Activated CD8-positive, alpha-beta memory T cell treated with anti-CD3 and anti-CD28 coated beads, Interleukin-2, amount 50 U/mL, for 48 hours (primary cell): ENCODE data around the gene HTN3.
"Not testable (repeated sequence)": the region's sequence is repeated elsewhere in the genome, so short reads cannot be mapped to it uniquely, and the experiment has no call there.

Experiments
- DNase-seq: peaks from one replicate; pipeline ENCODE4 v3.0.0-alpha.2; 2020

HTN3 gene

DNA sequence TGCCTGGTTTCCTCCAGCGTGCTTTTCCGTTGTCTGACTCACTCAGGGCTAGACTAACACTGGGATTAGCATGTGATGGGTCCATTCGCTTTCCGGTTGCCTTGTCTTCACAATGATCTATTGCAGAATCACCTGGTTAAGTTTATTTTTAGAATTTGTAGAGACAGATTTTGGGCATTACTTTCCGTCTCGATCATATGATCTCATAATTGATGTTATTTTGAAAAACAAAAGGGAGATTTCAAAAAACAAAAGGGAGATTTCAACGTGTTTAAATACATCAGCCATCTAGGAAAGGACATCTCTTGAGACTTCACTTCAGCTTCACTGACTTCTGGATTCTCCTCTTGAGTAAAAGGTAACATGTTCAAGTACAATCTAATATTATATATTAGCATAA, at the start of gene HTN3:
TSS of gene HTN3 (plus strand) at position 301 of the 400 bp plus-strand sequence. CDS start 2,282 bp downstream, outside the sequence.
- not testable (repeated sequence) for DNase-seq

DNA sequence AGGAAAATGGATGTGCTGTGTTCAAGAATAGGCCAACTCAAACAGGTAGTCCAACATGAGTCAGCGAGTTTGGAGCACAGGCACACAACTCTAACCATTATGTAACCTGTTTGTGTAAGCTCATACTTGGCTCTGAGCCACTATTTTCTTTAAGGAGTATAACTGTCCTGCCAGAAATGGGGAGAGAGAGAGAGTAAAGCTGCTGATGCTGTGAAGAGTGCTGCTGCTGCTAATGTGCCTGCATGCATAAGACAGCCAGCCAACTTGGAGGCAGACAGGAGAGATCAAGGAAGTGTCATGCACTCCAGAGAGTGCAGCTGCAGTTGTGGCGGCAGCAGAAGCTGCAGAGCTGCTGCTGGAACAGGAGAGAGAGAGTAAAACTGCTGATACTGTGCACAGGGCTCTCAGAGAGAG, 44.2 kb upstream of the HTN3 start:
- no peak for DNase-seq

DNA sequence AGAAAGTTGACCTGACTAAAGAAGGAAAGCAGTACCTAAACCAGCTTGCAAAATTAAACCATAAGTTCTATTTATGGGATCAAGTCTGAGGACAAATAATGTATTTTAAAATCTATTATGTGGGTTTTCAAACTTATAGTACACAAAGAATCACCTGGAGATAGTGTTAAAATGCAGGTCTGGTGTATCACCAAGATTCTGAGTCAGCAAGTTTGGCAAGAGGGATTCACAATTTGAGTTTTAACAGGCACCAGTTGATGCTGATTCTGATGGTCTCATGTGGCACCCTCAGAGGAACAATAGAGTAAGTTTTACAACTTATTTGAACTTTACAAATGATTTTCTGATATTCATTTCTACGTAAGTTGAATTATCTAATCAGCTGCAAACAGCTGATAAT, 41.6 kb upstream of the HTN3 start:
- DNase-seq, result no peak

DNA sequence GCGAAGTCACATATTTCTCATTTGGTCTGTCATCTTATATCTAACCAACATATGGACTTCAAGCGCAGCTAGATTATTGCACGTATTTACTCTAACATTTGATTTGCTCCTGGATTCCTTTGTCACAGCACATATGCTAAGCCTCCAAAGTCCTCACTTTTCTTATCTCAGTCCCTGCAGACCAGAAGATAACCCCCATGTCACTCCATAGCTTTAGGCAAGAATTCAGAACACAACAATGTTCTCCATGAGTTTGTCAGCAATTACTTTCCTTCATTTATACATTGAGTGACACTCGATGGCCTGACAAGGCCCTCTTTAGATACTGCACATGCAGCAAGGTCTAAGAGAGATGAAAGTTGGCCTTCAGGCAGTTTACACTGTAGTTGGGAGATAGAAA, 37.2 kb upstream of the HTN3 start:
- DNase-seq, result no peak

DNA sequence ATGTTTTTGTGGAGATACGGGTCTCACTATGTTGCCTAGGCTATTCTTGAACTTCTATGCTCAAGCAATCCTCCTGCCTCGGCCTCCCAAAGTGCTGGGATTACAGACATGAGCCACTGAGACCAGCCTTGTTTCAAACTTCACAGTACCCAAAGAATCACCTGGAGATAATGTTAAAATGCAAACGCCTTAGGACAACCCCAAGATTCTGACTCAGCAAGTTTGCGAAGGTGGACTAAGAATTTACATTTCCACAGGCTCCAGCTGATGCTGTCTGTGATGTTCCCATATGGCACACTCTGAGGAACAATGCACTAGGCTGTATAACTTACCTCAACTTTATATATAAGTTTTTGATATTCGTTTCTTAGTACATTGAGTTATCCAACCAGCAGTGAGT, 33.5 kb upstream of the HTN3 start:
- no peak for DNase-seq

DNA sequence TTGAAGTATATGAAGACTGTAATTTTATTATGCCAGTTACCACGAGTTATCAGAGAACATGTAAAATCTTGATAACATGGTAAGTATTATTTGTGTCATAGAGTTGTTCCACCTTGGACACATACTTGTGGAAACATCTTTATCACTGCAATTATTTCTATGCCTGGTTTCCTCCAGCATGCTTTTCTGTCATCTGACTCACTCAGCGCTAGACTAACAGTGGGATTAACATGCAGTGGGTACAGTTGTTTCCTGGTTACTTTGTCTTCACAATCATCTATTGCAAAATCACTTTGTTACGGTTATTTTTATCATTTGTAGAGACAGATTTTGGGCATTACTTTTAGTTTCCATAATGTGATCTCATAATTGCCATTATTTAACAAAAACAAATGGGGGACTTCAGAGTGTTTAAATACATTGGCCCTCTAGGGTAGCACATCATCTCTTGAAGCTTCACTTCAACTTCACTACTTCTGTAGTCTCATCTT, 32.7 kb upstream of the HTN3 start, which contains the start of gene STATH:
TSS of gene STATH (plus strand) at position 441 of the 491 bp plus-strand sequence. CDS start 2,472 bp downstream, outside the sequence.
- DNase-seq, result no peak

DNA sequence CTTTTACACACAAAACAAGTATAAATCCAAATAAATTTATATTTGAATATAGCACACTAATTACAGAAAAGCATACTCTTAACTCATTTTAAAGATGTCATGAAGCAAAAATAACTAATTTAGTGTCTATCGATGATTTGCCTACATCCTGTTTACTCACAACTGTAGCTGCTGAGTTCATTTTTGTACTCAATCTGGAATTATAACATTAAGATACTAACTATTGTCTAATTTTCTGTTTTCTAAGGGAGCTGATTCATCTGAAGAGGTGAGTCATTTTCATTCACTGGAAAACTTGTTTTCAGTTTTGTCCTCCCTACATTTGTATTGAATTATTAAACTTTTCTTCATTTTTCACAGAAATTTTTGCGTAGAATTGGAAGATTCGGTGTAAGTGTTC, 28.8 kb upstream of the HTN3 start:
- no peak for DNase-seq

DNA sequence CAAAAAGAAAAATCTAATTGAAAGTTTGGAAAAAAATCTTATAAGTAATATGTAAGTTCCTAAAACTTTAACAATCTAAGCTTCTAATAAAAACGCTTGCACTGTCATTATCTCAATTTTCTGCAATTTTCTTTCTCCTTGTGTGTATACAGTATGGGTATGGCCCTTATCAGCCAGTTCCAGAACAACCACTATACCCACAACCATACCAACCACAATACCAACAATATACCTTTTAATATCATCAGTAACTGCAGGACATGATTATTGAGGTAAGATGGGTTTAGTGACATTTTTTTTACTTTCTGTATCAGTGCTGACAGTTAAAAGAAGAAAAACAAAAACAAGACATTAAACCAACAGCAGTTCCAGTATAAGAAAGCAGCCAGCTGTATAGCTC, 27.5 kb upstream of the HTN3 start:
- no peak for DNase-seq

DNA sequence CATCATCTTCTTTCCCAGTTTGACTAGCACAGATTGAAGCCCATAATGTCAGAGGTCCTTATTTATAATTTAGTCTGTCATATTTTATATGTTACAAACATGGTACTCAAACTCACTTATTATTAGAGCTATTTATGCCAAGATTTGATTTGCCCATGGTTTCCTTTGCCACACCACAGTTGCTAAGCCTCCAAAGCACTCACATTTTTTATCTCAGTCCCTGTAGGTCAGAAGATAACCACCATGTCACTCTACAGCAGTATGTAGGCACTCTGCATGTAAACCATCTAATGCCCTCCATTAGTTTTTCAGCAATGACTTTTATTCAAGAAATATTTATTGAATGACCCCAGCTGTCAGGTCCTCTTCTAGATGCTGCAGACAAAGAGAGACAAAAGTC, 25.8 kb upstream of the HTN3 start:
- DNase-seq, result no peak

DNA sequence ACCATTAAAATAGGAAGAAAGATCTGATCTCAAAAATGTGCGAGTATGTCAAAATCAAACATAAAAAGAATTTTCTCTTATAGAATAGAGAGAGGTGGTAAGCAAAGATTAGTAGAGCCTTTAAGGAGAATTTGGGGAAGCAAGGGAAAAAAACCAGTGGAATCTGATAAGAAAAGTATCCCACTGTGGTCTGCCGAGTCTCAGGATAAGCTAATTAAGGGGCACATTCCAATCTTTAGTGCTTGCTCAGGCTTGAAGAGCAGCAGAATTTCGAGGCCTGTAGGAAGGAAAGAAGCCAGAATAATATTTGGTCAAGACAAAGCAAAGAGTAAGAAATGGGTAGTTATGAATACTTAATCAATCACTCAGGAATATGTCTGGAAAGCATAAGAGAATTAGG, 19.5 kb upstream of the HTN3 start:
- no peak for DNase-seq

DNA sequence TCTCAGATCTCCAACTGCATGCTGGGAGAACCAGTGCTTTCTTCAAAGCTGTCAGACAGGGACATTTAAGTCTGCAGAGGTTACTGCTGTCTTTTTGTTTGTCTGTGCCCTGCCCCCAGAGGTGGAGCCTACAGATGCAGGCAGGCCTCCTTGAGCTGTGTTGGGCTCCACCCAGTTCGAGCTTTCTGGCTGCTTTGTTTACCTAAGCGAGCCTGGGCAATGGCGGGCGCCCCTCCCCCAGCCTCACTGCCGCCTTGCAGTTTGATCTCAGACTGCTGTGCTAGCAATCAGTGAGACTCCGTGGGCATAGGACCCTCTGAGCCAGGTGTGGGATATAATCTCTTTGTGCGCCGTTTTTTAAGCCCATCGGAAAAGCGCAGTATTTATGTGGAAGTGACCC, 9.3 kb upstream of the HTN3 start:
- DNase-seq, result not testable (repeated sequence)

DNA sequence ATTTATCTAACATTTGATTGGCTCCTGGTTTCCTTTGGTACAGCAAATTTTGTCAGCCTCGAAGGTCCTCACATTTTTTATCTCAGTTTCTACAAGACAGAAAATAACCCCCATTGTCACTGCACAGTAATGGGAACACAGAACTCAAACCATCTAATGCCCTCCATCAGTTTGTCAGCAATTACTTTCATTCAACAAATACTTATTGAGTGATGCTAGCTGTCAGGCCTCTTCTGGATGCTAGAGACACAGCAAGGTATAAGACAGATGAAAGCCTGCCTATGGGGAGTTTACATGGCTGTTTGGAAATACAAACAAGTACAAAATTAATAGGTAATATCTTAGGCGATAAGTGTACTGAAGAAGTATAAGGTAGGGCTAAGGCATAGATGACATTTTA, 5.0 kb upstream of the HTN3 start:
- no peak for DNase-seq

DNA sequence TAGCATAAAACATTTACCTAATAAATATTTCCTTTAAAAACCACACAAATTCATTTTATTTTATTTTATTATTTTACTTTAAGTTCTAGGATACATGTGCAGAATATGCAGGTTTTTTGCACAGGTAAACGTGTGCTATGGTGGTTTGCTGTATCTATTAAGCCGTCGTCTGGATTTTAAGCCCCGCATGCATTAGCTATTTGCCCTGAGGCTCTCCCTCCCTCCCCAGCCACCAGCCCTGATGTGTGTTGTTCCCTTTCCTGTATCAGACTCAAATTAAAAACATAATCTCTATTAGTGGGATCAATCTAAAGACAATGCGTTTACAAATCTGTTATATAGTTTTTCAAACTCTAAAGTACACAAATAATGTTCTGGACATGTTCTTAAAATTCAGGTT, 1.2 kb upstream of the HTN3 start:
- DNase-seq, result no peak

DNA sequence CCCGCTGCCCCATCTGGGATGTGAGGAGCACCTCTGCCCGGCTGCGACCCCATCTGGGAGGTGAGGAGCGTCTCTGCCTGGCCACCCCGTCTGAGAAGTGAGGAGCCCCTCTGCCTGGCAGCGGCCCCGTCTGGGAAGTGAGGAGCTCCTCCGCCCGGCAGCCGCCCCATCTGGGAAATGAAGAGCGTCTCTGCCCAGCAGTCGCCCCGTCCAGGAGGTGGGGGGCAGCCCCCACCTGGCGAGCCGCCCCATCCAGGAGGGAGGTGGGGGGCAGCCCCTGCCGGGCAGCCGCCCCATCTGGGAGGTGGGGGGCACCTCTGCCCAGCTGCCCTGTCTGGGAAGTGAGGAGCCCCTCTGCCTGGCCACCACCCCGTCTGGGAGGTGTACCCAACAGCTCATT, 9.3 kb downstream of the HTN3 start:
- DNase-seq, result not testable (repeated sequence)

DNA sequence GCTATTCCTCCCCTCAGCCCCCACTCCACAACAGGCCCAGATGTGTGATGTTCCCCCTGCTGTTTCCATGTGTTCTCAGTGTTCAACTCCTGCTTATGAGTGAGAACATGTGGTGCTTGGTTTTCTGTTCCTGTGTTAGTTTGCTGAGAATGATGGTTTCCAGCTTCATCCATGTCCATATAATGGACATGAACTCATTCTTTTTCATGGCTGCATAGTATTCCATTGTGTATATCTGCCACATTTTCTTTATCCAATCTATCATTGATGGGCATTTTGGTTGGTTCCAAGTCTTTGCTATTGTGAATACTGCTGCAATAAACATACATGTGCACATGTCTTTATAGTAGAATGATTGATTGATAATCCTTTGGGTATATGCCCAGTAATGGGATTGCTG, 11.7 kb downstream of the HTN3 start:
- DNase-seq, result not testable (repeated sequence)

DNA sequence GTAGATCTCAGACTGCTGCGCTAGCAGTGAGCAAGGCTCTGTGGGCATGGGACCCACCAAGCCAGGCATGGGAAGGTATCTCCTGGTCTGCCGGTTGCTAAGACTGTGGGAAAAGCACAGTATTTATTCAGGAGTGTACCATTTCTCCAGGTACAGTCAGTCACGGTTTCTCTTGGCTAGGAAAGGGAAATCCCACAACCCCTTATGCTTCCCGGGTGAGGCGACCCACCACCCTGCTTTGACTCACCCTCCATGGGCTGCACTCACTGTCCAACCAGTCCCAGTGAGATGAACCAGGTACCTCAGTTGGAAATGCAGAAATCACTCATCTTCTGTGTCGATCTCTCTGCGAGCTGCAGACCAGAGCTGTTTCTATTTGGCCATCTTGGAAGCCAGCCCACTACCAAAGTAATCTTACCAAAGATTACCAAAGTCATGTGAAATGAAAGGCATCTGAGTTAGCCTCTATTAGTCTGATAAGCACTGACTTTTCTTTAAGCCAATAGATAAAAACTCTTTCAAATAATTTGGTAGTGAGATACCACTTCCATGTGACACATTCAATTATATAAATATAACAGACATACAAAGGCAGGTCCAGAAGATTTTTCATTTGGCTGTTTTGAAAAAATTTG, 13.5 kb downstream of the HTN3 start:
- no peak for DNase-seq

DNA sequence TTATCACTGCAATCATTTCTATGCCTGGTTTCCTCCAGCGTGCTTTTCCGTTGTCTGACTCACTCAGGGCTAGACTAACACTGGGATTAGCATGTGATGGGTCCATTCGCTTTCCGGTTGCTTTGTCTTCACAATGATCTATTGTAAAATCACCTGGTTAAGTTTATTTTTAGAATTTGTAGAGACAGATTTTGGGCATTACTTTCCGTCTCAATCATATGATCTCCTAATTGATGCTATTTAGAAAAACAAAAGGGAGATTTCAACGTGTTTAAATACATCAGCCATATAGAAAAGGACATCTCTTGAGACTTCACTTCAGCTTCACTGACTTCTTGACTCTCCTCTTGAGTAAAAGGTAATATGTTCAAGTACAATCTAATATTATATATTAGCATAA, 21.9 kb downstream of the HTN3 start, which contains the start of gene HTN1:
TSS of gene HTN1 (plus strand) at position 301 of the 400 bp plus-strand sequence. CDS start 2,639 bp downstream, outside the sequence.
- DNase-seq, result not testable (repeated sequence)

DNA sequence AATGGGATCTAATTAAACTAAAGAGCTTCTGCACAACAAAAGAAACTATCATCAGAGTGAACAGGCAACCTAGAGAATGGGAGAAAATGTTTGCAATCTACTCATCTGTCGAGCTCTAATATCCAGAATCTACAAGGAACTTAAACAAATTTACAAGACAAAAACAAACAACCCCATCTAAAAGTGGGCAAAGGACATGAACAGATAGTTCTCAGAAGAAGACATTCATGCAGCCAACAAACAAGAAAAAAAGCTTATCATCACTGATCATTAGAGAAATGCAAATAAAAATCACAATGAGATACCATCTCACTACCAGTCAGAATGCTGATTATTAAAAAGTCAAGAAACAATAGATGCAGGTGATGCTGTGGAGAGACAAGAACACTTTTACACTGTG, 28.3 kb downstream of the HTN3 start:
- DNase-seq, result not testable (repeated sequence)

DNA sequence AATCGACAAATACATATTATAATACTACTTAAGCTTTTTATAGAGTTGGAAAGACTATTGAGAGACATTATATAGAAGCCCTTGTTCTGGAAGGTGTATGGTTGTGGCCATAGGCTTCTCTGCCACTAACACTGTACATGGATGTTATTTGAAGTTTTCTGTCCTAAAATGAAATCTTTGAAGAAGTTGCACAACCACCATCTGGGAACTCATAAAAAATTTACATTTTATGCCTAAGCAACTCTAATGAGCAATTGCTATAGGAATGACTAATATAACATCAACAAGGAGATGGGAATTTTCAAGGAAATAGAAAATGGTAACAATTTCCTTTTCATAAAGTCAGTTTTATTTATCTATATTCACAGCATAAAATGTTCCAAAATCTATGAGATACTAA, 29.4 kb downstream of the HTN3 start:
- DNase-seq, result no peak

DNA sequence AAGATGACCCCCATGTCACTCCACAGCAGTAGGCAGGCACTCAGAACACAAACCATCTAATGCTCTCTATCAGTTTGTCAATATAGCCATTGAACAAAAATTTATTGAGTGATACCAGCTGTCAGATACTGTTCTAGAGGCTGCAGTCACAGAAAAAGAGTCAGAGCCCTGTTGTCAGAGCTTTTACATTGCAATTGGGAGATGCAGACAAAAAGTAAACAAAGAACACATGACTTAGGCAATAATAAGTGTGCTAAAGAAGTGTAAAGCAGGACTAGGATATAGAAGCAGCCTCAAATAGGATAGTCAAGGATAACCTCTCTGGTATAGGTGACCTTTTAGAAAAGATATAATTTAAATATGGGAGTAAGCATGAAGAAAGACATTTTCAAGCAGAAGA, 30.9 kb downstream of the HTN3 start:
- DNase-seq, result no peak

DNA sequence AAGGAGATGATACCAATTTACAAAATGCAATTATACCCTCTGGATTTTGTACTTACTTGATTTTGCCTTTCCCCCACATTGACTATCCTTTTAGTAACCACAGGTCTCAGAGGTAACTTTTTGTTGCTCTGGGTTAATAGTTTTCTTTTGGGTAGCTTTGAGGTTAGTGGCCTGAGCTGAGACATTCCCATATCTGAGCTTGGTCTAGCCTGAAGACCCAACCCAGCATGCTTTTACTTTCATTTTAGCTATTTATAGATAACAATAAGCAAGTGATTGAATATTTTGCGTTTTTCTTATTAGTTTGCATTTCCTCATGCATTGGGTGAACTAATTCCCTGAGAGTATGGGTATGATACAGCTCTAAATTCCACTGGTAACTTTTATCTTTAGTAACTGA, 33.7 kb downstream of the HTN3 start:
- DNase-seq, result no peak

DNA sequence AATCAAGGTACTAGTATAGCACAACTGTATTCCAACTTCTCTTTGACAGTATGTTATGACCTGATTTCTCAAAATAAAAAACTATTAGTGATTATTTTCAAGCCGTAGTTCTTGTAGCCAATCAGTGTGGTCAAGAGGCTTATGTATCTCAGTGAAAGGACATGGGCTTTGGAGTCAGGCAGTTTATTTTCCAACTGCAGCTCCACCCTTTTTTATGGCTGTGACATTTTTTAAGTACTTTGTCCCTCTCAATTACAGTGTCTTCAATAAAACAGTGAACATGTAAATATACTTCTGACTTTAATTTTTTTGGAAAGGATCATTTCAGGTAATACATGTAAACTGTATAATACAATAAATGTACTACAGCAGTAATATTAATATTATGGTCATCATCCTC, 51.9 kb downstream of the HTN3 start:
- no peak for DNase-seq
